ENCODE results near the gene C11orf71. TPM values are rescaled to one million over a fixed set of nuclear protein-coding genes. Genes with fewer than 3 reads are reported as not detected.

Gene C11orf71
- total RNA-seq, 1 donor from 2014 or later: 0.43 TPM

DNA sequence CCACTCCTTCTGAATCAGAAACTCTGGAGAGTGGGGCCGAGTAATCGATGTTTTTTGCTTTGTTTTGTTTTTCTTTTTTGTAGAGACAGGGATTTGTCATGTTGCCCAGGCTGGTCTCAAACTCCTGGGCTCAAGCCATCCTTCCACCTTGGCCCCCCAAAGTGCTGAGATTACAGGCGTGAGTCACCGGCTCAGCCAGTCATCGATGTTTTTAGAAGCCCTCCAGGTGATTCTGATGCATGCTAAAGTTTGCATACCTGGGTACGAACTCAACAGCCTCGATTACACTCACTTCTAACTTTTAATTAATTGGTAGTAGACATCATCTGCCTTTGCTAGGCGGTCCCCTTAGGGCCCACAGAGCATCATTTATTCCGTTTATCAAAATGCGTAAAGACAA, 50.3 kb downstream of the C11orf71 start:
- intact Hi-C loops (cut with DNase I): loop anchor here (5.0 kb wide), 1 partner anchor 412 kb away; no protein-coding TSS in a partner anchor
- Histone ChIP-seq H3K9me3 (no peaks in the 10 kb centered on the region), H3K27me3 (no peaks in the 10 kb centered on the region), H3K27ac (no peak overlapping the region), H3K4me3 (no peak overlapping the region), H3K36me3 (no peaks in the 10 kb centered on the region), H3K4me1 (no peaks in the 10 kb centered on the region)
- TF ChIP-seq, protein P1, sequence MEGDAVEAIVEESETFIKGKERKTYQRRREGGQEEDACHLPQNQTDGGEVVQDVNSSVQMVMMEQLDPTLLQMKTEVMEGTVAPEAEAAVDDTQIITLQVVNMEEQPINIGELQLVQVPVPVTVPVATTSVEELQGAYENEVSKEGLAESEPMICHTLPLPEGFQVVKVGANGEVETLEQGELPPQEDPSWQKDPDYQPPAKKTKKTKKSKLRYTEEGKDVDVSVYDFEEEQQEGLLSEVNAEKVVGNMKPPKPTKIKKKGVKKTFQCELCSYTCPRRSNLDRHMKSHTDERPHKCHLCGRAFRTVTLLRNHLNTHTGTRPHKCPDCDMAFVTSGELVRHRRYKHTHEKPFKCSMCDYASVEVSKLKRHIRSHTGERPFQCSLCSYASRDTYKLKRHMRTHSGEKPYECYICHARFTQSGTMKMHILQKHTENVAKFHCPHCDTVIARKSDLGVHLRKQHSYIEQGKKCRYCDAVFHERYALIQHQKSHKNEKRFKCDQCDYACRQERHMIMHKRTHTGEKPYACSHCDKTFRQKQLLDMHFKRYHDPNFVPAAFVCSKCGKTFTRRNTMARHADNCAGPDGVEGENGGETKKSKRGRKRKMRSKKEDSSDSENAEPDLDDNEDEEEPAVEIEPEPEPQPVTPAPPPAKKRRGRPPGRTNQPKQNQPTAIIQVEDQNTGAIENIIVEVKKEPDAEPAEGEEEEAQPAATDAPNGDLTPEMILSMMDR (IDR thresholded peaks at IDR 0.05): no peak
- no peak for DNase-seq (ENCODE audit: low spot score in 2 of 2)

Other genes starting within 250 kb of the C11orf71 start
- 1,040 TPM for gene NNMT, start 104.1 kb downstream of the C11orf71 start, total RNA-seq
- gene RBM7, start 155 bp upstream of the C11orf71 start, total RNA-seq: 3.2 TPM
- 134 TPM for gene REXO2, start 39.0 kb upstream of the C11orf71 start, total RNA-seq
- not detected for gene NXPE1, start 159.4 kb upstream of the C11orf71 start, total RNA-seq
- gene NXPE4, start 195.3 kb upstream of the C11orf71 start, total RNA-seq: not detected